ENCODE results near the gene CTAGE9.

DNA sequence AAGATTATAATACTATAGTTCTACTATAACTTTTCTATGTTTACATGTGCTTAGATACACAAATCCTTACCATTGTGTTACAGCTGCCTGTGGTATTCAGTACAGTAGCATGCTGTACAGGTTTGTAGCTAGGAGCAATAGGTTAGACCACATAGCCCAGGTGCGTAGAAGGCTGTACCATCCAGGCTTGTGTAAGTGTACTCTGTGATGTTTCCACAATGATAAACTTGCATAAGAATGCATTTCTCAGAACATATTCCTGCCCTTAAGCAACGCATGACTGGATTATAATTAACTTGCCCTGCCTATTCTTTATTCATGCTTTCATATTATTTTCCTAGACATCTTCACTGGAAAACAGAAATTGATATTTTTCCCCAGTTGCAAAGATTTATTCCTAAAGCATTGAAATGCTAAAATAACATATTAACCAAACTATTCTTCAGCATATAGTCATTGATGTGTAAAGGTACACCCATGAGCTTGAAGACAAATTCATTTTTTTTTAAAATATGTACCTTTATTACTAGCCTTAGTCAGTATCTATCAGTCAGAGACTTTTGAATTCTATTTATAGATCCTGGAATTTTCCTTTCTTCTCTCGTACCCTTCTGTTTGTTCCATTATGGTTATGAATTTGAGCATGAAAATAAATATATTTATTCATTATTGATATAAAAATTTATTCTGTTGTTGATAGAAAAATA lies 7.2 kb upstream of the CTAGE9 start:
- TF ChIP-seq, protein P1, sequence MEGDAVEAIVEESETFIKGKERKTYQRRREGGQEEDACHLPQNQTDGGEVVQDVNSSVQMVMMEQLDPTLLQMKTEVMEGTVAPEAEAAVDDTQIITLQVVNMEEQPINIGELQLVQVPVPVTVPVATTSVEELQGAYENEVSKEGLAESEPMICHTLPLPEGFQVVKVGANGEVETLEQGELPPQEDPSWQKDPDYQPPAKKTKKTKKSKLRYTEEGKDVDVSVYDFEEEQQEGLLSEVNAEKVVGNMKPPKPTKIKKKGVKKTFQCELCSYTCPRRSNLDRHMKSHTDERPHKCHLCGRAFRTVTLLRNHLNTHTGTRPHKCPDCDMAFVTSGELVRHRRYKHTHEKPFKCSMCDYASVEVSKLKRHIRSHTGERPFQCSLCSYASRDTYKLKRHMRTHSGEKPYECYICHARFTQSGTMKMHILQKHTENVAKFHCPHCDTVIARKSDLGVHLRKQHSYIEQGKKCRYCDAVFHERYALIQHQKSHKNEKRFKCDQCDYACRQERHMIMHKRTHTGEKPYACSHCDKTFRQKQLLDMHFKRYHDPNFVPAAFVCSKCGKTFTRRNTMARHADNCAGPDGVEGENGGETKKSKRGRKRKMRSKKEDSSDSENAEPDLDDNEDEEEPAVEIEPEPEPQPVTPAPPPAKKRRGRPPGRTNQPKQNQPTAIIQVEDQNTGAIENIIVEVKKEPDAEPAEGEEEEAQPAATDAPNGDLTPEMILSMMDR (IDR thresholded peaks at IDR 0.05 in 4 of 5, conservative IDR thresholded peaks at IDR 0.05 in 1 of 5), result no peak
- no peak for TF ChIP-seq POLR2A (IDR thresholded peaks at IDR 0.05)

Measured in gastrocnemius medialis (tissue), 4 donors.